IPS-NIHi11 (cell line): ENCODE measurements around the gene ZNF48.
A peak's percentile ranks its signal among the peaks of the same experiment; 100 is the strongest.

Source experiments
- DNase-seq: peaks from one replicate; pipeline ENCODE4 v3.0.0; 2012; ENCODE audit warnings: mixed read lengths, low spot score

ZNF48 gene

GRCh38 chr16:30444231-30445148 lies 49.3 kb downstream of the ZNF48 start:
- DNase-seq: no peak

GRCh38 chr16:30445149-30445407 lies 49.9 kb downstream of the ZNF48 start:
- DNase-seq: no peak

- DNase-seq: peak; percentile 91
These were observed 50.4 kb downstream of the ZNF48 start, which contains the start of gene SEPHS2 for GRCh38 chr16:30445408-30446202. Gene SEPHS2, minus strand, starts transcription at chr16:30445874. Its CDS starts 147 bp downstream, at chr16:30445727.

GRCh38 chr16:30446203-30446595 lies 51.0 kb downstream of the ZNF48 start:
- no peak for DNase-seq

- no peak for DNase-seq
These were observed 52.4 kb downstream of the ZNF48 start for GRCh38 chr16:30447512-30448226.

- DNase-seq: no peak
These were observed 53.9 kb downstream of the ZNF48 start for GRCh38 chr16:30449116-30449435.
